SK-N-SH treated with all-trans-retinoic acid at 6 μM for 48 hours (cell line): ENCODE measurements around the gene FBLN5.

ENCODE experiments used
- ATAC-seq: fragments of 200-7000 bp; cut with Tn5 transposase; 3 replicates; pipeline ENCODE4 v1.9.1; 2020; ENCODE audit warnings: mild to moderate bottlenecking, moderate library complexity
- ARNTL ChIP-seq: fragments of 450-650 bp; formaldehyde crosslinking; IDR thresholded peaks from 2 replicates; pipeline ENCODE4 v1.5.0; 2020; ENCODE audit warnings: low read depth, mild to moderate bottlenecking, moderate library complexity, borderline replicate concordance
- BACH2 ChIP-seq: fragments of 250-450 bp; sonication (Bioruptor Pico); IDR thresholded peaks from 2 replicates; pipeline ENCODE4 v1.9.0; 2021; ENCODE audit warnings: mild to moderate bottlenecking, borderline replicate concordance
- CREB5 ChIP-seq: fragments of 250-450 bp; sonication (Bioruptor Pico); IDR thresholded peaks from 2 replicates; pipeline ENCODE4 v1.5.1; 2020; ENCODE audit warnings: low read depth, mild to moderate bottlenecking, moderate library complexity
- CSDC2 ChIP-seq: fragments of 250-450 bp; sonication (Bioruptor Pico); IDR thresholded peaks from 2 replicates; pipeline ENCODE4 v1.5.0; 2020; ENCODE audit warnings: mild to moderate bottlenecking, moderate library complexity
- ESRRG ChIP-seq: fragments of 250-450 bp; sonication (Bioruptor Pico); IDR thresholded peaks from 2 replicates; pipeline ENCODE4 v1.6.1; 2021; ENCODE audit warnings: mild to moderate bottlenecking
- GLIS3 ChIP-seq: fragments of 250-450 bp; sonication (Bioruptor Pico); IDR thresholded peaks from 2 replicates; pipeline ENCODE4 v1.5.0; 2020; ENCODE audit warnings: mild to moderate bottlenecking, moderate library complexity
- OSR1 ChIP-seq: fragments of 250-450 bp; sonication (Bioruptor Pico); IDR thresholded peaks from 2 replicates; pipeline ENCODE4 v1.8.0; 2022; ENCODE audit warnings: moderate library complexity, mild to moderate bottlenecking, inconsistent platforms
- PATZ1 ChIP-seq: fragments of 250-450 bp; sonication (Bioruptor Pico); IDR thresholded peaks from 2 replicates; pipeline ENCODE4 v1.8.0; 2020; ENCODE audit warnings: mild to moderate bottlenecking, moderate library complexity, borderline replicate concordance
- POU6F1 ChIP-seq: fragments of 250-450 bp; sonication (Bioruptor Pico); IDR thresholded peaks from 2 replicates; pipeline ENCODE4 v1.8.0; 2021; ENCODE audit warnings: low read depth, mild to moderate bottlenecking, moderate library complexity, borderline replicate concordance
- PPARA ChIP-seq: fragments of 250-450 bp; sonication (Bioruptor Pico); IDR thresholded peaks from 2 replicates; pipeline ENCODE4 v1.5.0; 2020; ENCODE audit warnings: mild to moderate bottlenecking, borderline replicate concordance
- SNAI2 ChIP-seq: fragments of 250-450 bp; sonication (Bioruptor Pico); IDR thresholded peaks from 2 replicates; pipeline ENCODE4 v1.5.0; 2020; ENCODE audit warnings: mild to moderate bottlenecking, moderate library complexity
- TCF4 ChIP-seq: fragments of 250-450 bp; sonication (Bioruptor Pico); IDR thresholded peaks from 2 replicates; pipeline ENCODE4 v1.8.0; 2021; ENCODE audit warnings: mild to moderate bottlenecking, moderate library complexity, borderline replicate concordance
- TOX ChIP-seq: fragments of 250-450 bp; sonication (Bioruptor Pico); IDR thresholded peaks from 2 replicates; pipeline ENCODE4 v1.8.0; 2021; ENCODE audit warnings: mild to moderate bottlenecking, moderate library complexity, borderline replicate concordance
- TSHZ2 ChIP-seq: fragments of 250-450 bp; sonication (Bioruptor Pico); IDR thresholded peaks from 2 replicates; pipeline ENCODE4 v1.5.0; 2020; ENCODE audit warnings: mild to moderate bottlenecking, moderate library complexity
- ZC3H10 ChIP-seq: fragments of 250-450 bp; sonication (Bioruptor Pico); IDR thresholded peaks from 2 replicates; pipeline ENCODE4 v1.5.1; 2021; ENCODE audit warnings: mild to moderate bottlenecking, moderate library complexity
- ZFP3 ChIP-seq: fragments of 250-450 bp; sonication (Bioruptor Pico); IDR thresholded peaks from 2 replicates; pipeline ENCODE4 v1.5.0; 2020; ENCODE audit warnings: mild to moderate bottlenecking, moderate library complexity
- ZFP30 ChIP-seq: fragments of 450-650 bp; formaldehyde crosslinking; IDR thresholded peaks from 2 replicates; pipeline ENCODE4 v1.5.0; 2022; ENCODE audit warnings: mild to moderate bottlenecking, moderate library complexity
- ZNF8 ChIP-seq: fragments of 450-650 bp; formaldehyde crosslinking; IDR thresholded peaks from 2 replicates; pipeline ENCODE4 v1.5.0; 2020; ENCODE audit warnings: mild to moderate bottlenecking, moderate library complexity

The FBLN5 gene

GRCh38 chr14:91968280-91968679 is 20.8 kb upstream of the FBLN5 start:
- ATAC-seq = no peak
- no peak for TF ChIP-seq PPARA (CRISPR knock-in tag)
- TF ChIP-seq TCF4 (CRISPR knock-in tag) = no peak

GRCh38 chr14:91964724-91965123 is 17.2 kb upstream of the FBLN5 start:
- no peak for TF ChIP-seq CREB5 (CRISPR knock-in tag)
- TF ChIP-seq ZNF8 (CRISPR knock-in tag) = no peak
- no peak for TF ChIP-seq ARNTL (CRISPR knock-in tag)
- no peak for TF ChIP-seq SNAI2
- TF ChIP-seq ESRRG (CRISPR knock-in tag) = no peak
- no peak for TF ChIP-seq ZC3H10
- TF ChIP-seq POU6F1 (CRISPR knock-in tag) = no peak
- no peak for TF ChIP-seq PPARA (CRISPR knock-in tag)
- no peak for TF ChIP-seq ZFP3 (CRISPR knock-in tag)
- no peak for TF ChIP-seq TSHZ2
- ATAC-seq = no peak

DNA sequence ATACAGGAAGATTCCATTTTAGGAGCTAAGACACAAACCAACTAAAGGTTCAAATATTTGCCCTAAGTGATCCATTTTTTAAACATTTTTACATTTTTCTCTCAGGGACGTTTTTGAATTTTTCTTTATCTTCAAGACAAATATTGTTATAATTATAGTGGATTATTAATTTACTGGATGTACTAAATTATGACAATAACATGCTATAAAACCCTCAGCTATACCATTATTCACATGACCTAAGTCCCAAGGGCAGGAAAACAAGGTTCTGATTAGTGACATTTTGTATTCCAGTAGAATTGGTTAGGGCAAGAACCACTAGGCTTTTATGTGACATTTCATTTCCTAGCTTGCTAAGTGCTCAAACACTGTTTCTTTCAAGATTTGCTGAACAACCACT is 16.5 kb upstream of the FBLN5 start:
- TF ChIP-seq ESRRG (CRISPR knock-in tag) (no peak), ARNTL (CRISPR knock-in tag) (no peak), TOX (CRISPR knock-in tag) (no peak), BACH2 (CRISPR knock-in tag) (no peak), OSR1 (CRISPR knock-in tag) (no peak), SNAI2 (no peak), PATZ1 (CRISPR knock-in tag) (no peak), CREB5 (CRISPR knock-in tag) (no peak), GLIS3 (CRISPR knock-in tag) (no peak)
- ATAC-seq = no peak

DNA sequence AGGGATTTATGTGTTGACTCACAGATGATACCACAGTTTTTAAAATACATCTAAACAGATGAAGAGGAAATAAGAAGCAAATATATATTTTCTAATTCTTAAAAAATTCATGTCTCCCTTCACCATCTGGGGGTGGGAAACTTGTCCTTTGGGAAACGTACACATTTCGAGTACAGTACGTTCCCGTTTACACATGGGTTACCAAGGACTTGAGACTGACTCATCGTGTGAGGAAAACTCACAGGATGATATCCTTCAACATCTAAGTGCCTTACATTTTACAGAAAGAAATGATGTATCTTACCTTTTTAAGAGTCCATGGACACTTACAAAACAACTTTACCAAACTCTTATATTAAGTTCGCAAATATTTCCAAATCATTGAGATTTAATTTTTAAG is 16.0 kb upstream of the FBLN5 start:
- TF ChIP-seq SNAI2 = no peak
- no peak for TF ChIP-seq PATZ1 (CRISPR knock-in tag)
- no peak for TF ChIP-seq CSDC2 (CRISPR knock-in tag)
- TF ChIP-seq ZFP30 (CRISPR knock-in tag) = no peak
- TF ChIP-seq BACH2 (CRISPR knock-in tag) = no peak
- no peak for TF ChIP-seq ZNF8 (CRISPR knock-in tag)
- no peak for ATAC-seq
